B cell (primary cell): Measurements from ENCODE around the gene MEPCE. TPM values are rescaled to one million over a fixed set of nuclear protein-coding genes. Genes with fewer than 3 reads are reported as not detected.

Experiments
- ATAC-seq: fragments of 200-7000 bp; cut with Tn5 transposase; one replicate; pipeline ENCODE4 v1.10.0; 2021; ENCODE audit warnings: low read depth, mild to moderate bottlenecking, moderate number of reproducible peaks, moderate library complexity
- CTCF ChIA-PET: fragments of 350-600 bp; sonication (Branson Sonifier 250); formaldehyde crosslinking; loops from one replicate; lab custom pipeline; 2021; ENCODE audit warnings: antibody characterized with exemption, inconsistent platforms; lab: Charles Lee
- POLR2A ChIA-PET: fragments of 350-600 bp; sonication (Branson Sonifier 250); formaldehyde crosslinking; loops from one replicate; lab custom pipeline; 2021; ENCODE audit warnings: antibody characterized with exemption; lab: Charles Lee
- DNase-seq: peaks from one replicate; pipeline ENCODE4 v3.0.0; 2013
- H2AFZ ChIP-seq: 2 replicates; pipeline ENCODE4 v1.6.1; 2012; ENCODE audit warnings: mild to moderate bottlenecking, low read depth, low read length; ENCODE audit not compliant: insufficient read depth, poor library complexity, severe bottlenecking
- H3K27ac ChIP-seq, 2 donors: 1 replicate in 1 of 2; 2 replicates in 1 of 2; pipeline ENCODE4 v1.5.1; 2012 to 2013; ENCODE audit warnings: low read length in 2 of 2, mild to moderate bottlenecking in 2 of 2, moderate library complexity in 1 of 2
- H3K27me3 ChIP-seq, 4 experiments: fragments of 200-600 bp in 1 of 4; sonication (generic) in 1 of 4; replicated peaks in 1 of 4; 1 replicate in 2 of 4; 2 replicates in 2 of 4; pipeline versions ENCODE4 v1.6.1 to v1.7.0; 2013 to 2016; ENCODE audit warnings: low read length in 3 of 4, mild to moderate bottlenecking in 2 of 4, mixed read lengths in 1 of 4, moderate library complexity in 1 of 4; ENCODE audit not compliant: insufficient read depth in 4 of 4, control insufficient read depth in 3 of 4; ENCODE audit errors: control extremely low read depth in 1 of 4
- H3K36me3 ChIP-seq, 2 experiments: replicated peaks in 1 of 2; 1 replicate in 1 of 2; 2 replicates in 1 of 2; pipeline versions ENCODE4 v1.6.1 to v1.7.1; 2013; ENCODE audit warnings: low read length in 1 of 2; ENCODE audit not compliant: insufficient read depth in 2 of 2, control insufficient read depth in 1 of 2; ENCODE audit errors: control extremely low read depth in 1 of 2, extremely low read depth in 1 of 2
- H3K4me1 ChIP-seq, 2 donors: fragments of 200-600 bp in 1 of 2; sonication (generic) in 1 of 2; 1 replicate in 1 of 2; 2 replicates in 1 of 2; pipeline versions ENCODE4 v1.5.1 to v1.6.1; 2013 to 2017; ENCODE audit warnings: low read length in 2 of 2; ENCODE audit not compliant: control insufficient read depth in 2 of 2, insufficient read depth in 2 of 2
- H3K4me2 ChIP-seq: replicated peaks from 2 replicates; pipeline ENCODE3; 2012; ENCODE audit warnings: mild to moderate bottlenecking, low read depth, low read length; ENCODE audit not compliant: poor library complexity, severe bottlenecking
- H3K4me3 ChIP-seq, 5 experiments: fragments of 200-600 bp in 1 of 5; sonication (generic) in 1 of 5; 1 replicate in 3 of 5; 2 replicates in 2 of 5; pipeline versions ENCODE4 v1.5.1 to v1.7.0; 2011 to 2016; ENCODE audit warnings: low read length in 4 of 5, mild to moderate bottlenecking in 4 of 5, low read depth in 2 of 5, control low read depth in 1 of 5, moderate library complexity in 1 of 5; ENCODE audit not compliant: insufficient read depth in 1 of 5; ENCODE audit errors: control extremely low read depth in 1 of 5, extremely low read depth in 1 of 5
- H3K79me2 ChIP-seq: fragments of 200-600 bp; sonication (generic); one replicate; pipeline ENCODE4 v1.6.0; 2016; ENCODE audit warnings: low read length; ENCODE audit not compliant: control insufficient read depth, insufficient read depth
- H3K9ac ChIP-seq: fragments of 200-600 bp; sonication (generic); 2 replicates; pipeline ENCODE4 v1.6.1; 2017; ENCODE audit warnings: mild to moderate bottlenecking, low read length, moderate library complexity
- H3K9me3 ChIP-seq, 3 donors: one replicate each; pipeline versions ENCODE4 v1.6.1 to v1.7.1; 2013; ENCODE audit warnings: low read length in 2 of 3; ENCODE audit not compliant: control insufficient read depth in 2 of 3, insufficient read depth in 1 of 3; ENCODE audit errors: control extremely low read depth in 1 of 3
- H4K20me1 ChIP-seq: 2 replicates; pipeline ENCODE4 v1.6.0; 2012; ENCODE audit warnings: mild to moderate bottlenecking, low read length; ENCODE audit not compliant: insufficient read depth, control insufficient read depth, poor library complexity, severe bottlenecking
- H3K27ac Mint-ChIP-seq: one replicate; pipeline ENCODE4 v1.8.0; 2021; ENCODE audit warnings: mixed read lengths
- H3K27me3 Mint-ChIP-seq: one replicate; pipeline ENCODE4 v1.8.0; 2021; ENCODE audit warnings: mixed read lengths
- H3K4me1 Mint-ChIP-seq: one replicate; pipeline ENCODE4 v1.8.0; 2021; ENCODE audit warnings: mixed read lengths
- H3K4me3 Mint-ChIP-seq: one replicate; pipeline ENCODE4 v1.8.0; 2021; ENCODE audit warnings: mixed read lengths
- H3K9me3 Mint-ChIP-seq: one replicate; pipeline ENCODE4 v1.8.0; 2022; ENCODE audit warnings: mixed read lengths; ENCODE audit not compliant: insufficient read depth
- EZH2 ChIP-seq: IDR thresholded peaks from 2 replicates; pipeline ENCODE4 v1.6.1; 2012; ENCODE audit warnings: borderline replicate concordance, low read depth, mild to moderate bottlenecking, moderate library complexity, low read length; ENCODE audit not compliant: insufficient read depth, poor library complexity, severe bottlenecking
- WGBS: methylation state at CpG from one replicate; pipeline ENCODE4 v1.1.5; 2013; ENCODE audit warnings: missing lambda C conversion rate; ENCODE audit not compliant: insufficient coverage; 5-methylcytosine and 5-hydroxymethylcytosine counted together
- intact Hi-C: fragments of 100-400 bp; cut with micrococcal nuclease; formaldehyde crosslinking; loops from one replicate; pipeline ENCODE4 v1.10.0; 2022
- polyA plus RNA-seq: library from polyadenylated mRNA; depleted of rRNA; stranded (reverse); fragments of >200 nt; gene quantifications from 2 replicates; pipeline ENCODE4 v1.2.3, GENCODE V29; 2012
- total RNA-seq, 2 donors: library from RNA; stranded (reverse); fragments of 120-200 nt in 1 of 2; gene quantifications; 1 replicate in 1 of 2; 2 replicates in 1 of 2; pipeline versions ENCODE4 v1.2.3 to v1.2.4, GENCODE V29; 2013 to 2022
- TF ChIP-seq, protein P1 (sequence below): fragments of 200-600 bp; IDR thresholded peaks from one replicate; pipeline ENCODE4 v1.8.0; 2022; ENCODE audit warnings: antibody characterized with exemption, mild to moderate bottlenecking

Gene MEPCE
- total and polyA plus RNA-seq, 2 donors (not counting 1 experiment from before 2014, with no cell fraction given) = 54.5 to 90.6 TPM

GRCh38 chr7:100430493-100431285, 1.1 kb downstream of the MEPCE start:
- H2AFZ ChIP-seq = peak overlapping the region; percentile 1
- no peaks in the 10 kb centered on the region for H3K27me3 ChIP-seq
- Mint-ChIP-seq H3K9me3 (no peaks in the 10 kb centered on the region), H3K4me3 (peak overlapping the region; percentile 90), H3K27ac (peak overlapping the region; percentile 97), H3K27me3 (no peaks in the 10 kb centered on the region), H3K4me1 (peaks cover 55% of the 10 kb centered on the region)
- DNase-seq = no peak
- peak overlapping the region; percentile 100 for H3K9ac ChIP-seq
- intact Hi-C loops = no loop called here
- H3K9me3 ChIP-seq = peaks cover 0 to 7% (median 0%) of the 10 kb centered on the region in 3 donors
- POLR2A ChIA-PET = interaction anchor here (0.5 to 3.5 kb wide), 12 partner anchors 20 to 298 kb away, joined by 3 to 44 read pairs (median 6); partner anchors contain the start of genes FBXO24, LAMTOR4, LRCH4 and MOSPD3
- peak overlapping the region; percentile 84 for H3K4me2 ChIP-seq
- H4K20me1 ChIP-seq = peaks cover 44% of the 10 kb centered on the region
- no peak for TF ChIP-seq EZH2
- TF ChIP-seq, protein P1, sequence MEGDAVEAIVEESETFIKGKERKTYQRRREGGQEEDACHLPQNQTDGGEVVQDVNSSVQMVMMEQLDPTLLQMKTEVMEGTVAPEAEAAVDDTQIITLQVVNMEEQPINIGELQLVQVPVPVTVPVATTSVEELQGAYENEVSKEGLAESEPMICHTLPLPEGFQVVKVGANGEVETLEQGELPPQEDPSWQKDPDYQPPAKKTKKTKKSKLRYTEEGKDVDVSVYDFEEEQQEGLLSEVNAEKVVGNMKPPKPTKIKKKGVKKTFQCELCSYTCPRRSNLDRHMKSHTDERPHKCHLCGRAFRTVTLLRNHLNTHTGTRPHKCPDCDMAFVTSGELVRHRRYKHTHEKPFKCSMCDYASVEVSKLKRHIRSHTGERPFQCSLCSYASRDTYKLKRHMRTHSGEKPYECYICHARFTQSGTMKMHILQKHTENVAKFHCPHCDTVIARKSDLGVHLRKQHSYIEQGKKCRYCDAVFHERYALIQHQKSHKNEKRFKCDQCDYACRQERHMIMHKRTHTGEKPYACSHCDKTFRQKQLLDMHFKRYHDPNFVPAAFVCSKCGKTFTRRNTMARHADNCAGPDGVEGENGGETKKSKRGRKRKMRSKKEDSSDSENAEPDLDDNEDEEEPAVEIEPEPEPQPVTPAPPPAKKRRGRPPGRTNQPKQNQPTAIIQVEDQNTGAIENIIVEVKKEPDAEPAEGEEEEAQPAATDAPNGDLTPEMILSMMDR = no peak
- H3K4me3 ChIP-seq = peak overlapping the region; percentile 59 to 91 (median 81)
- peaks cover 33 to 50% of the 10 kb centered on the region in 2 donors for H3K4me1 ChIP-seq
- H3K36me3 ChIP-seq = peaks cover 5 to 30% of the 10 kb centered on the region in 2 experiments
- WGBS = 6% methylated on average over 20 of the region's 31 CpGs
- H3K27ac ChIP-seq = peak overlapping the region; percentile 99 to 100
- H3K79me2 ChIP-seq = peaks cover 37% of the 10 kb centered on the region
- CTCF ChIA-PET = interaction anchor here (1.2 to 2.9 kb wide), 2 partner anchors 51 to 62 kb away, joined by 6 to 9 read pairs; no protein-coding TSS in a partner anchor
- ATAC-seq = no peak
